SH-SY5Y (cell line): ENCODE results near the gene SF3B4.

Source experiments
- GATA2 ChIP-seq: IDR thresholded peaks from 2 replicates; pipeline ENCODE4 v1.6.1; 2011; ENCODE audit warnings: mild to moderate bottlenecking, low read depth, low read length
- GATA3 ChIP-seq: IDR thresholded peaks from 2 replicates; pipeline ENCODE4 v1.6.1; 2011; ENCODE audit warnings: low read depth, mild to moderate bottlenecking, low read length, moderate library complexity

DNA sequence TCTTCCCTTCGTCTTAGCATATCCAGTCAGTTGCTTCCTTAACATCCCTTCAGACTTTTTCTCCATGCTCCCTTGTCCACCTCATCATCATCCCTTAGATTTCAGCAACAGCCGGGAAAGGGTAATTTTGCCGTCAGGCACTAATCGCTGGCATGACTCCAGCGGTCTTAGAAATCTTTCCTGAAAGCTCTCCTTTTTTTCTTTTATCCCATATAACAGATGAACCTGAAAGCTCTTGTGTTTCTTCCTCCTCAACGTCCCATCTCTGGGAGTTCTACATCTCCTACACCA lies 38.7 kb downstream of the SF3B4 start:
- TF ChIP-seq GATA2: 0 out of 2 replicates have a peak, but pooled peaks have one; percentile 5
- no peak for TF ChIP-seq GATA3
